Neural cell (in vitro differentiated cells): ENCODE results near the gene PISD. TPM values are rescaled to one million over a fixed set of nuclear protein-coding genes. Genes with fewer than 3 reads are reported as not detected.

ENCODE experiments used
- H2AFZ ChIP-seq: fragments of 200-600, 300-800 bp; sonication (generic), shearing (Covaris generic); 2 replicates; pipeline ENCODE4 v1.6.0; 2014; ENCODE audit warnings: low read depth, mild to moderate bottlenecking, antibody characterized with exemption, low read length, moderate library complexity
- H3F3A ChIP-seq: fragments of 200-600 bp; shearing (Covaris generic); 2 replicates; pipeline ENCODE4 v1.6.1; 2016; ENCODE audit warnings: mild to moderate bottlenecking, moderate library complexity, mixed read lengths, antibody characterized with exemption, low read length; ENCODE audit not compliant: insufficient read depth, poor library complexity, severe bottlenecking
- H3K27ac ChIP-seq: fragments of 200-600, 300-800 bp; sonication (generic), shearing (Covaris generic); 2 replicates; pipeline ENCODE4 v1.5.1; 2014; ENCODE audit warnings: mild to moderate bottlenecking, low read length, moderate library complexity
- H3K27me3 ChIP-seq: fragments of 300-800, 200-600 bp; sonication (generic), shearing (Covaris generic); 2 replicates; pipeline ENCODE4 v1.6.0; 2014; ENCODE audit warnings: mild to moderate bottlenecking, low read depth, low read length, moderate library complexity; ENCODE audit not compliant: insufficient read depth
- H3K36me3 ChIP-seq: fragments of 300-800, 200-600 bp; sonication (generic), shearing (Covaris generic); 2 replicates; pipeline ENCODE4 v1.5.1; 2014; ENCODE audit warnings: mild to moderate bottlenecking, antibody characterized with exemption, low read length, moderate library complexity; ENCODE audit not compliant: insufficient read depth
- H3K4me2 ChIP-seq: fragments of 300-800, 200-600 bp; sonication (generic), shearing (Covaris generic); 2 replicates; pipeline ENCODE4 v1.6.0; 2014; ENCODE audit warnings: mild to moderate bottlenecking, low read length
- H3K4me3 ChIP-seq: fragments of 300-800, 200-600 bp; sonication (generic), shearing (Covaris generic); 2 replicates; pipeline ENCODE4 v1.5.1; 2014; ENCODE audit warnings: mild to moderate bottlenecking, low read length, moderate library complexity
- H3K79me2 ChIP-seq: fragments of 200-600 bp; shearing (Covaris generic); replicated peaks from 2 replicates; pipeline ENCODE4 v1.6.0; 2014; ENCODE audit warnings: mild to moderate bottlenecking, low read length, moderate library complexity; ENCODE audit not compliant: insufficient read depth
- H3K9ac ChIP-seq: fragments of 300-800, 200-600 bp; sonication (generic), shearing (Covaris generic); 2 replicates; pipeline ENCODE4 v1.6.1; 2016; ENCODE audit warnings: mild to moderate bottlenecking, low read length, mixed read lengths
- H3K9me2 ChIP-seq: fragments of 200-600 bp; shearing (Covaris generic); 2 replicates; pipeline ENCODE4 v1.6.1; 2016; ENCODE audit warnings: mild to moderate bottlenecking, low read length, mixed read lengths; ENCODE audit not compliant: insufficient read depth
- H3K9me3 ChIP-seq: fragments of 200-600, 300-800 bp; sonication (generic), shearing (Covaris generic); 2 replicates; pipeline ENCODE4 v1.6.1; 2016; ENCODE audit warnings: mild to moderate bottlenecking, mixed run types, low read length, moderate library complexity, mixed read lengths
- H4K20me1 ChIP-seq: fragments of 200-600 bp; shearing (Covaris generic); 2 replicates; pipeline ENCODE4 v1.6.1; 2016; ENCODE audit warnings: mild to moderate bottlenecking, mixed run types; ENCODE audit not compliant: insufficient read depth
- EP300 ChIP-seq: fragments of 450-650 bp; conservative IDR thresholded peaks from 2 replicates; pipeline ENCODE4 v1.6.1; 2014; ENCODE audit warnings: antibody characterized with exemption, mild to moderate bottlenecking, moderate library complexity; ENCODE audit not compliant: poor library complexity, severe bottlenecking
- EZH2 ChIP-seq: fragments of 200-600, 300-800 bp; shearing (Covaris generic), sonication (generic); IDR thresholded peaks from 2 replicates; pipeline ENCODE4 v1.6.1; 2014; ENCODE audit warnings: antibody characterized with exemption, low read length, borderline replicate concordance, mild to moderate bottlenecking; ENCODE audit not compliant: insufficient read depth, poor library complexity, severe bottlenecking
- MXI1 ChIP-seq: fragments of 450-650 bp; conservative IDR thresholded peaks from 2 replicates; pipeline ENCODE4 v1.6.1; 2014; ENCODE audit warnings: antibody characterized with exemption, mild to moderate bottlenecking; ENCODE audit not compliant: poor library complexity, severe bottlenecking
- POLR2AphosphoS5 ChIP-seq: IDR thresholded peaks from 2 replicates; pipeline ENCODE4 v1.6.1; 2012
- RAD21 ChIP-seq: fragments of 450-650 bp; conservative IDR thresholded peaks from 2 replicates; pipeline ENCODE4 v1.6.1; 2014; ENCODE audit warnings: antibody characterized with exemption, mild to moderate bottlenecking, moderate library complexity
- SMC3 ChIP-seq: fragments of 450-650 bp; conservative IDR thresholded peaks from 2 replicates; pipeline ENCODE4 v1.6.1; 2014; ENCODE audit warnings: antibody characterized with exemption, mild to moderate bottlenecking, moderate library complexity; ENCODE audit not compliant: poor library complexity
- TAF1 ChIP-seq: IDR thresholded peaks from 2 replicates; pipeline ENCODE4 v1.6.1; 2012; ENCODE audit warnings: low read depth
- polyA plus RNA-seq: library from polyadenylated mRNA; depleted of rRNA; stranded (reverse); fragments of >200 nt; gene quantifications from 2 replicates; pipeline ENCODE4 v1.2.3, GENCODE V29; 2014
- TF ChIP-seq, protein P1 (sequence below): fragments of 450-650 bp; IDR thresholded peaks from 2 replicates; pipeline ENCODE4 v1.5.1; 2014; ENCODE audit warnings: antibody characterized with exemption, mild to moderate bottlenecking, moderate library complexity; ENCODE audit not compliant: poor library complexity, severe bottlenecking
- TF ChIP-seq, protein P2 (sequence below): IDR thresholded peaks from 2 replicates; pipeline ENCODE4 v1.6.1; 2012; ENCODE audit warnings: borderline replicate concordance

Gene PISD
- polyA plus RNA-seq, 1 donor from 2014 or later: 50.9 TPM

DNA sequence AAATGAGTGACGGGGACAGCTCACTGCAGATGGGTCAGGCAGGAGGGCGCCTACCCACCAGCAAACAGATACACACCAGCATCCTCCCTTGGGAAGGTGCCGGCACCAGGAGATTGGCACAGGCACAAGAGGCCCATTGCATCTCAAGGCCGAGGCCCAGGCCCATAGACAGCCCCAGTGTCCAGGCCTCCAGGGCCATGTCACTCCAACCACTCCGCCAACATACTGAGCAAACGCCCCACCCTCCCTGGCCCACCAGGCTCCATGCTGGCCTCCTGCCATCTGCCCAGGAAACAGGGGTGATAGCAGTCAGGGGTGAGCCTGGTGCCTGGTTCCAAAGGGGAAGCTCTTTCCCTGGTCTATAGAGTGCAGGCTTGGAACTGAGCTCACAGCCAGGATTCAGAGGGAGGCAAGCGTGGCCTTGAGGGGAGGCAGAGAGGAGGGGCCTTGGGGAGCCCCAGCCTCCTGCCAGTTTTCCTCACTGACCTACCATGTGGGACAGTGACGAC, 34.7 kb downstream of the PISD start:
- no peaks in the 10 kb centered on the region for H3K36me3 ChIP-seq
- no peak for TF ChIP-seq RAD21
- TF ChIP-seq POLR2AphosphoS5: no peak
- TF ChIP-seq SMC3: no peak
- TF ChIP-seq, protein P1, sequence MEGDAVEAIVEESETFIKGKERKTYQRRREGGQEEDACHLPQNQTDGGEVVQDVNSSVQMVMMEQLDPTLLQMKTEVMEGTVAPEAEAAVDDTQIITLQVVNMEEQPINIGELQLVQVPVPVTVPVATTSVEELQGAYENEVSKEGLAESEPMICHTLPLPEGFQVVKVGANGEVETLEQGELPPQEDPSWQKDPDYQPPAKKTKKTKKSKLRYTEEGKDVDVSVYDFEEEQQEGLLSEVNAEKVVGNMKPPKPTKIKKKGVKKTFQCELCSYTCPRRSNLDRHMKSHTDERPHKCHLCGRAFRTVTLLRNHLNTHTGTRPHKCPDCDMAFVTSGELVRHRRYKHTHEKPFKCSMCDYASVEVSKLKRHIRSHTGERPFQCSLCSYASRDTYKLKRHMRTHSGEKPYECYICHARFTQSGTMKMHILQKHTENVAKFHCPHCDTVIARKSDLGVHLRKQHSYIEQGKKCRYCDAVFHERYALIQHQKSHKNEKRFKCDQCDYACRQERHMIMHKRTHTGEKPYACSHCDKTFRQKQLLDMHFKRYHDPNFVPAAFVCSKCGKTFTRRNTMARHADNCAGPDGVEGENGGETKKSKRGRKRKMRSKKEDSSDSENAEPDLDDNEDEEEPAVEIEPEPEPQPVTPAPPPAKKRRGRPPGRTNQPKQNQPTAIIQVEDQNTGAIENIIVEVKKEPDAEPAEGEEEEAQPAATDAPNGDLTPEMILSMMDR: no peak
- TF ChIP-seq, protein P2, sequence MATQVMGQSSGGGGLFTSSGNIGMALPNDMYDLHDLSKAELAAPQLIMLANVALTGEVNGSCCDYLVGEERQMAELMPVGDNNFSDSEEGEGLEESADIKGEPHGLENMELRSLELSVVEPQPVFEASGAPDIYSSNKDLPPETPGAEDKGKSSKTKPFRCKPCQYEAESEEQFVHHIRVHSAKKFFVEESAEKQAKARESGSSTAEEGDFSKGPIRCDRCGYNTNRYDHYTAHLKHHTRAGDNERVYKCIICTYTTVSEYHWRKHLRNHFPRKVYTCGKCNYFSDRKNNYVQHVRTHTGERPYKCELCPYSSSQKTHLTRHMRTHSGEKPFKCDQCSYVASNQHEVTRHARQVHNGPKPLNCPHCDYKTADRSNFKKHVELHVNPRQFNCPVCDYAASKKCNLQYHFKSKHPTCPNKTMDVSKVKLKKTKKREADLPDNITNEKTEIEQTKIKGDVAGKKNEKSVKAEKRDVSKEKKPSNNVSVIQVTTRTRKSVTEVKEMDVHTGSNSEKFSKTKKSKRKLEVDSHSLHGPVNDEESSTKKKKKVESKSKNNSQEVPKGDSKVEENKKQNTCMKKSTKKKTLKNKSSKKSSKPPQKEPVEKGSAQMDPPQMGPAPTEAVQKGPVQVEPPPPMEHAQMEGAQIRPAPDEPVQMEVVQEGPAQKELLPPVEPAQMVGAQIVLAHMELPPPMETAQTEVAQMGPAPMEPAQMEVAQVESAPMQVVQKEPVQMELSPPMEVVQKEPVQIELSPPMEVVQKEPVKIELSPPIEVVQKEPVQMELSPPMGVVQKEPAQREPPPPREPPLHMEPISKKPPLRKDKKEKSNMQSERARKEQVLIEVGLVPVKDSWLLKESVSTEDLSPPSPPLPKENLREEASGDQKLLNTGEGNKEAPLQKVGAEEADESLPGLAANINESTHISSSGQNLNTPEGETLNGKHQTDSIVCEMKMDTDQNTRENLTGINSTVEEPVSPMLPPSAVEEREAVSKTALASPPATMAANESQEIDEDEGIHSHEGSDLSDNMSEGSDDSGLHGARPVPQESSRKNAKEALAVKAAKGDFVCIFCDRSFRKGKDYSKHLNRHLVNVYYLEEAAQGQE: no peak
- TF ChIP-seq TAF1: no peak
- no peak for TF ChIP-seq EP300
- no peak for TF ChIP-seq MXI1
- TF ChIP-seq EZH2: no peak

DNA sequence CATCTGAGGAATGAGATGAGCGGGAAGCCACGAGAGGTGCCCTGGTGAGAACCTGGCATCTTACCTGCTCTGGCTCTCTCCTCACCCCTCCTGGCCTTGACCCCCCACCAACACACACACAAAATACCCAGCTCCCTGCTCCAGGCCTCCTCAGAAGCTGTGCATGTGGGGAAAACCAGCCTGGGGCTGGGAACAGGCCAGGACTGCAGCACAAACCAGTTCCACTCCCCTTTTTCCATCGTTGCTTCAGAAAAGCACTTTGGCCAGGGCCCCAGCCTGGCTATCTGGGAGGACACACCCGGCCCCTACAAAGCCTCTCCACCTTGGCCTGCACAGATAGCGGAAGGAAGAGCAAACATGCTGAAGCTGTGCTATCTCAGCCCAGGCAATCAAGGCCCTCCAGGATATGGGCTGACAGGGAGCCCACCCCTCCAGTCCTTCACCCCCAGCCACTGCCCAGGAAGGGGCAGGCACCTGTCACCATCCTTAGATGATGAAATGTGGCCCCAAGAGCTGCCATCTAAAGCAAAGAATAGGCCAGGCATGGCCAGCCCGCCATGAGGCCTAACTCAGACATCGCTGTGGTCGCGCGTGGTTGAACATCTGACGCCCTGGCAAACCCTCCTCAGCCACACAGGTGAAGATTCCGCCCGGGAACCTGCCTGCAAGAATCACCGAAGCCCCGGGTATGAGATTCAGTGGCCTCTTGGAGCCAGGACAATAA, 35.4 kb downstream of the PISD start:
- Histone ChIP-seq H3K9ac (peak overlapping the region; percentile 64), H4K20me1 (no peaks in the 10 kb centered on the region), H3K27ac (peak overlapping the region; percentile 75), H3K9me3 (no peaks in the 10 kb centered on the region), H3K4me3 (no peak overlapping the region), H3F3A (no peaks in the 10 kb centered on the region), H2AFZ (no peak overlapping the region), H3K36me3 (no peaks in the 10 kb centered on the region), H3K27me3 (no peaks in the 10 kb centered on the region), H3K9me2 (no peaks in the 10 kb centered on the region), H3K4me2 (no peak overlapping the region), H3K79me2 (no peaks in the 10 kb centered on the region)
- TF ChIP-seq EZH2: no peak
- TF ChIP-seq, protein P2: no peak

More for the DNA sequence above, 34.7 kb downstream of the PISD start:
- no peaks in the 10 kb centered on the region for H3K9me2 ChIP-seq
- H3K27ac ChIP-seq: no peak overlapping the region
- no peaks in the 10 kb centered on the region for H3F3A ChIP-seq
- H3K27me3 ChIP-seq: no peaks in the 10 kb centered on the region
- no peak overlapping the region for H2AFZ ChIP-seq
- no peaks in the 10 kb centered on the region for H3K79me2 ChIP-seq
- H3K4me3 ChIP-seq: no peak overlapping the region
- no peaks in the 10 kb centered on the region for H3K9me3 ChIP-seq
- no peaks in the 10 kb centered on the region for H4K20me1 ChIP-seq
- H3K4me2 ChIP-seq: no peak overlapping the region
- no peak overlapping the region for H3K9ac ChIP-seq
